GM10248 (cell line): ENCODE data around the gene TMEFF2.

ENCODE experiments used
- CTCF ChIA-PET: fragments of 300-600 bp; sonication (Branson Sonifier 250); formaldehyde crosslinking; extraction: SDS; loops from one replicate; lab custom pipeline; 2021; ENCODE audit warnings: antibody characterized with exemption; lab: Yijun Ruan, JAX
- POLR2A ChIA-PET: fragments of 350-650 bp; sonication (Branson Sonifier 250); formaldehyde crosslinking; extraction: SDS; loops from one replicate; lab custom pipeline; 2020; ENCODE audit warnings: antibody characterized with exemption; lab: Yijun Ruan, JAX
- DNase-seq: peaks from one replicate; pipeline ENCODE4 v3.0.0; 2012; ENCODE audit errors: extremely low spot score
- CTCF ChIP-seq: IDR thresholded peaks from 2 replicates; pipeline ENCODE4 v1.5.1; 2012; ENCODE audit warnings: mild to moderate bottlenecking, low read depth; ENCODE audit errors: extremely low read depth, missing control alignments, control extremely low read depth

Gene TMEFF2

GRCh38 chr2:191907091-191907490 is 287.6 kb downstream of the TMEFF2 start:
- ChIA-PET POLR2A (no interaction called here), CTCF (interaction anchor here (0.7 to 1.3 kb wide), 3 partner anchors 19 to 139 kb away, joined by 3 read pairs; no protein-coding TSS in a partner anchor)
- no peak for TF ChIP-seq CTCF
- no peak for DNase-seq

GRCh38 chr2:191905336-191905735 is 289.4 kb downstream of the TMEFF2 start:
- DNase-seq: no peak
- POLR2A ChIA-PET: no interaction called here
- TF ChIP-seq CTCF: no peak
- CTCF ChIA-PET: no interaction called here

GRCh38 chr2:191901031-191901430 is 293.7 kb downstream of the TMEFF2 start:
- no peak for TF ChIP-seq CTCF
- ChIA-PET CTCF (no interaction called here), POLR2A (no interaction called here)
- no peak for DNase-seq

- POLR2A ChIA-PET: no interaction called here
- no peak for TF ChIP-seq CTCF
- CTCF ChIA-PET: no interaction called here
- no peak for DNase-seq
Measured at GRCh38 chr2:191899410-191899809, 295.3 kb downstream of the TMEFF2 start.
